Endothelial cell of umbilical vein (primary cell): ENCODE results near the gene ORAI3. TPM values are rescaled to one million over a fixed set of nuclear protein-coding genes. Genes with fewer than 3 reads are reported as not detected.

Experiments
- BruUV-seq: library from RNA; stranded (reverse); fragments of 400-500 nt; replicated peaks from 2 replicates; lab custom pipeline; 2021; lab: Mats Ljungman, UMichigan
- CTCF ChIA-PET: fragments of 300-600, 350-600 bp; sonication (Branson Sonifier 250); formaldehyde crosslinking; loops from one replicate; lab custom pipeline; 2021; ENCODE audit warnings: antibody characterized with exemption, inconsistent platforms; lab: Charles Lee
- POLR2A ChIA-PET: fragments of 300-600, 350-600 bp; sonication (Branson Sonifier 250); formaldehyde crosslinking; loops from one replicate; lab custom pipeline; 2021; ENCODE audit warnings: antibody characterized with exemption, inconsistent platforms; lab: Charles Lee
- DNase-seq: peaks from one replicate; pipeline ENCODE4 v3.0.0-alpha.2; 2011; ENCODE audit warnings: low read depth, low spot score
- FAIRE-seq: peaks from 2 replicates; lab custom pipeline; 2011; peaks lifted over from hg19 to GRCh38; lab: Jason Lieb, UNC
- H2AFZ ChIP-seq: 2 replicates; pipeline ENCODE4 v1.6.0; 2012; ENCODE audit warnings: low read depth, low read length, control low read depth, inconsistent platforms
- H3K27ac ChIP-seq: 2 replicates; pipeline ENCODE4 v1.5.1; 2011; ENCODE audit warnings: low read depth, mild to moderate bottlenecking, control low read depth, low read length, moderate library complexity; ENCODE audit not compliant: insufficient read depth
- H3K27me3 ChIP-seq, 2 experiments: 2 replicates each; pipeline versions ENCODE4 v1.6.0 to v1.6.1; 2011; ENCODE audit warnings: low read length in 2 of 2, mixed read lengths in 1 of 2; ENCODE audit not compliant: control insufficient read depth in 2 of 2, insufficient read depth in 2 of 2
- H3K36me3 ChIP-seq, 2 experiments: 2 replicates in 1 of 2; 3 replicates in 1 of 2; pipeline ENCODE4 v1.5.1; 2011; ENCODE audit warnings: low read length in 2 of 2, mild to moderate bottlenecking in 1 of 2, moderate library complexity in 1 of 2; ENCODE audit not compliant: control insufficient read depth in 2 of 2, insufficient read depth in 2 of 2; ENCODE audit errors: extremely low read depth in 1 of 2
- H3K4me1 ChIP-seq: 3 replicates; pipeline ENCODE4 v1.5.1; 2011; ENCODE audit warnings: mild to moderate bottlenecking, low read length; ENCODE audit not compliant: control insufficient read depth, insufficient read depth; ENCODE audit errors: extremely low read depth
- H3K4me2 ChIP-seq: 2 replicates; pipeline ENCODE4 v1.6.1; 2011; ENCODE audit warnings: low read length, control low read depth, mixed read lengths; ENCODE audit not compliant: insufficient read depth
- H3K4me3 ChIP-seq, 3 experiments: fragments of 200-600 bp in 1 of 3; sonication (generic), shearing (Covaris generic) in 1 of 3; replicated peaks in 1 of 3; 2 replicates each; pipeline ENCODE4 v1.5.1; 2011 to 2016; ENCODE audit warnings: control low read depth in 3 of 3, low read length in 3 of 3, mild to moderate bottlenecking in 2 of 3, inconsistent platforms in 1 of 3, low read depth in 1 of 3, moderate library complexity in 1 of 3; ENCODE audit not compliant: insufficient read depth in 1 of 3
- H3K79me2 ChIP-seq: 2 replicates; pipeline ENCODE4 v1.6.0; 2012; ENCODE audit warnings: low read length, inconsistent platforms; ENCODE audit not compliant: control insufficient read depth, insufficient read depth
- H3K9ac ChIP-seq: replicated peaks from 2 replicates; pipeline ENCODE3; 2011; ENCODE audit warnings: low read length, control low read depth; ENCODE audit not compliant: insufficient read depth; ENCODE audit errors: extremely low read depth
- H3K9me1 ChIP-seq: replicated peaks from 3 replicates; pipeline ENCODE4 v1.6.0; 2011; ENCODE audit warnings: mild to moderate bottlenecking, low read length; ENCODE audit not compliant: control insufficient read depth, insufficient read depth; ENCODE audit errors: extremely low read depth
- H3K9me3 ChIP-seq: replicated peaks from 2 replicates; pipeline ENCODE4 v1.5.1; 2012; ENCODE audit warnings: low read length, inconsistent platforms; ENCODE audit not compliant: control insufficient read depth, insufficient read depth
- H4K20me1 ChIP-seq: replicated peaks from 2 replicates; pipeline ENCODE3; 2011; ENCODE audit warnings: mild to moderate bottlenecking, low read length; ENCODE audit not compliant: control insufficient read depth, insufficient read depth; ENCODE audit errors: extremely low read depth
- EZH2 ChIP-seq: IDR thresholded peaks from 2 replicates; pipeline ENCODE4 v1.6.1; 2012; ENCODE audit warnings: borderline replicate concordance, low read depth, mild to moderate bottlenecking, moderate library complexity, low read length, inconsistent platforms; ENCODE audit not compliant: severe bottlenecking
- FOS ChIP-seq: IDR thresholded peaks from 2 replicates; pipeline ENCODE4 v1.6.1; 2011; ENCODE audit warnings: mild to moderate bottlenecking, low read length, moderate library complexity, borderline replicate concordance; ENCODE audit not compliant: insufficient read depth
- GATA2 ChIP-seq: IDR thresholded peaks from 2 replicates; pipeline ENCODE4 v1.7.0; 2011; ENCODE audit warnings: low read depth, mild to moderate bottlenecking, moderate library complexity, mixed read lengths, low read length; ENCODE audit not compliant: insufficient read length, insufficient read depth
- JUN ChIP-seq: IDR thresholded peaks from 2 replicates; pipeline ENCODE4 v1.6.1; 2011; ENCODE audit warnings: borderline replicate concordance, low read depth; ENCODE audit not compliant: insufficient read length, insufficient read depth
- MAX ChIP-seq: IDR thresholded peaks from 2 replicates; pipeline ENCODE4 v1.6.1; 2011; ENCODE audit not compliant: insufficient read depth, insufficient read length
- MYC ChIP-seq: IDR thresholded peaks from one replicate; pipeline ENCODE4 v1.6.1; 2011; ENCODE audit warnings: mild to moderate bottlenecking, low read depth, low read length
- POLR2A ChIP-seq: IDR thresholded peaks from 2 replicates; pipeline ENCODE4 v1.6.1; 2012; ENCODE audit warnings: low read depth, mild to moderate bottlenecking, control low read depth, low read length
- POLR2AphosphoS5 ChIP-seq: IDR thresholded peaks from 2 replicates; pipeline ENCODE4 v1.6.1; 2012; ENCODE audit warnings: low read depth, mild to moderate bottlenecking, control low read depth, low read length, moderate library complexity; ENCODE audit not compliant: insufficient read depth
- dilution Hi-C: fragments of 300-500 bp; cut with MboI; formaldehyde crosslinking; loops from one replicate; pipeline ENCODE4 v1.15.0; 2019; ENCODE audit warnings: low sequenced_read_pairs; ENCODE audit not compliant: extremely low pct_ligation_motif_present
- intact Hi-C: fragments of 100-400 bp; cut with micrococcal nuclease; formaldehyde crosslinking; loops from one replicate; pipeline ENCODE4 v1.10.0; 2022
- polyA plus RNA-seq, 4 experiments: library from polyadenylated mRNA; depleted of rRNA in 3 of 4; stranded (reverse) in 3 of 4; unstranded in 1 of 4; fragments of >200 nt; gene quantifications; 2 replicates each; pipeline versions ENCODE4 v1.2.1 to v1.2.3, GENCODE V29; 2011 to 2012; ENCODE audit warnings: missing spikeins in 1 of 4
- total RNA-seq: library from RNA; stranded (reverse); gene quantifications from 2 replicates; pipeline ENCODE4 v1.2.3, GENCODE V29; 2021
- TF ChIP-seq, protein P1 (sequence below), 2 donors: IDR thresholded peaks; 1 replicate in 1 of 2; 2 replicates in 1 of 2; pipeline ENCODE4 v1.5.1; 2011; ENCODE audit warnings: low read length in 2 of 2, mild to moderate bottlenecking in 2 of 2, moderate library complexity in 2 of 2, control low read depth in 1 of 2, inconsistent platforms in 1 of 2, low read depth in 1 of 2; ENCODE audit not compliant: insufficient read depth in 1 of 2; ENCODE audit errors: extremely low read depth in 1 of 2

Gene ORAI3
- total and polyA plus RNA-seq, 2 donors (not counting 3 experiments of a cell fraction or from before 2014, with no cell fraction given) = 17.6 to 25.4 TPM

DNA sequence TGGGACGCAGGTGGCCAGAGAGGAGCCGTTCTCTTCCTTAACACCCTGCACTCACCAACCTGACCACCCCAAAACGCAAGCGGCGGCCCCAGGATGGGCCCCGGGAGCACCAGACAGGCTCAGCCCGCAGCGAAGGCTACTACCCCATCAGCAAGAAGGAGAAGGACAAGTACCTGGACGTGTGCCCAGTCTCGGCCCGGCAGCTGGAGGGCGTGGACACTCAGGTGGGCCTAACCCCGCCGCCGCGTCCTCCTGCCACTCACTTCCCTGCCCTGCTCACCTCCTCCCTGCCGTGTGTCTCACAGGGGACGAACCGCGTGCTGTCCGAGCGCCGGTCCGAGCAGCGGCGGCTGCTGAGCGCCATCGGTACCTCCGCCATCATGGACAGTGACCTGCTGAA lies 31.6 kb downstream of the ORAI3 start:
- dilution Hi-C loops = no loop called here
- no peaks in the 10 kb centered on the region for H3K9me1 ChIP-seq
- H3K4me3 ChIP-seq = no peak overlapping the region
- POLR2A ChIA-PET = no interaction called here
- DNase-seq (no peak), FAIRE-seq (no peak)
- H3K4me2 ChIP-seq = no peak overlapping the region
- intact Hi-C loops = loop anchor here (10.0 kb wide), 1 partner anchor 714 kb away; no protein-coding TSS in a partner anchor
- CTCF ChIA-PET = no interaction called here
- no peak overlapping the region for H3K9ac ChIP-seq
- H3K36me3 ChIP-seq = peaks cover 9 to 35% of the 10 kb centered on the region in 2 experiments
- TF ChIP-seq JUN (no peak), GATA2 (no peak), POLR2AphosphoS5 (no peak), POLR2A (no peak), FOS (no peak), EZH2 (no peak), MAX (no peak), MYC (no peak)
- TF ChIP-seq, protein P1, sequence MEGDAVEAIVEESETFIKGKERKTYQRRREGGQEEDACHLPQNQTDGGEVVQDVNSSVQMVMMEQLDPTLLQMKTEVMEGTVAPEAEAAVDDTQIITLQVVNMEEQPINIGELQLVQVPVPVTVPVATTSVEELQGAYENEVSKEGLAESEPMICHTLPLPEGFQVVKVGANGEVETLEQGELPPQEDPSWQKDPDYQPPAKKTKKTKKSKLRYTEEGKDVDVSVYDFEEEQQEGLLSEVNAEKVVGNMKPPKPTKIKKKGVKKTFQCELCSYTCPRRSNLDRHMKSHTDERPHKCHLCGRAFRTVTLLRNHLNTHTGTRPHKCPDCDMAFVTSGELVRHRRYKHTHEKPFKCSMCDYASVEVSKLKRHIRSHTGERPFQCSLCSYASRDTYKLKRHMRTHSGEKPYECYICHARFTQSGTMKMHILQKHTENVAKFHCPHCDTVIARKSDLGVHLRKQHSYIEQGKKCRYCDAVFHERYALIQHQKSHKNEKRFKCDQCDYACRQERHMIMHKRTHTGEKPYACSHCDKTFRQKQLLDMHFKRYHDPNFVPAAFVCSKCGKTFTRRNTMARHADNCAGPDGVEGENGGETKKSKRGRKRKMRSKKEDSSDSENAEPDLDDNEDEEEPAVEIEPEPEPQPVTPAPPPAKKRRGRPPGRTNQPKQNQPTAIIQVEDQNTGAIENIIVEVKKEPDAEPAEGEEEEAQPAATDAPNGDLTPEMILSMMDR (IDR thresholded peaks at IDR 0.05; ENCODE audit: extremely low read depth in 1 of 2, insufficient read depth in 1 of 2, low read depth in 1 of 2, low read length in 2 of 2) = no peak
- no peaks in the 10 kb centered on the region for H3K27me3 ChIP-seq
- H3K79me2 ChIP-seq = no peaks in the 10 kb centered on the region
- no peaks in the 10 kb centered on the region for H3K9me3 ChIP-seq
- H4K20me1 ChIP-seq = no peaks in the 10 kb centered on the region
- no TSS peak for BruUV-seq
- H2AFZ ChIP-seq = no peak overlapping the region
- no peak overlapping the region for H3K27ac ChIP-seq
- H3K4me1 ChIP-seq = no peaks in the 10 kb centered on the region
